Ascending aorta (tissue), 2 donors: ENCODE measurements around the gene FARP1. TPM values are rescaled to one million over a fixed set of nuclear protein-coding genes. Genes with fewer than 3 reads are reported as not detected.

Experiments used
- DNase-seq, 2 donors: peaks; one replicate each; pipeline ENCODE4 v3.0.0-alpha.2; 2019; ENCODE audit warnings: low spot score in 2 of 2
- H3K27ac ChIP-seq, 2 donors: fragments of 200-600 bp; sonication (generic); one replicate each; pipeline ENCODE4 v1.5.1; 2016 to 2017; ENCODE audit warnings: mild to moderate bottlenecking in 1 of 2
- H3K27me3 ChIP-seq: fragments of 200-600 bp; sonication (generic); one replicate; pipeline ENCODE4 v1.5.1; 2017
- H3K36me3 ChIP-seq, 2 donors: fragments of 200-600 bp; sonication (generic); one replicate each; pipeline ENCODE4 v1.5.1; 2016
- H3K4me1 ChIP-seq, 2 donors: fragments of 200-600 bp; sonication (generic); one replicate each; pipeline ENCODE4 v1.5.1; 2016 to 2017; ENCODE audit warnings: mild to moderate bottlenecking in 1 of 2
- H3K4me3 ChIP-seq, 2 donors: fragments of 200-600 bp; sonication (generic); one replicate each; pipeline ENCODE4 v1.5.1; 2016 to 2017; ENCODE audit warnings: mild to moderate bottlenecking in 1 of 2
- H3K9me3 ChIP-seq, 2 donors: fragments of 200-600 bp; sonication (generic); one replicate each; pipeline ENCODE4 v1.5.1; 2016
- intact Hi-C: fragments of 100-400 bp; cut with DNase I; formaldehyde crosslinking; loops from one replicate; pipeline ENCODE4 v1.15.1; 2023
- total RNA-seq: library from RNA; depleted of rRNA; stranded (reverse); fragments of >200 nt; gene quantifications from one replicate; pipeline ENCODE4 v1.1.0, GENCODE V29; 2016
- TF ChIP-seq, protein P1 (sequence below), 3 experiments: fragments of 200-600 bp in 2 of 3; fragments of 450-650 bp in 1 of 3; sonication (generic) in 2 of 3; IDR thresholded peaks; one replicate each; pipeline ENCODE4 v1.5.1; 2016 to 2019; ENCODE audit warnings: antibody characterized with exemption in 3 of 3, mild to moderate bottlenecking in 1 of 3, moderate library complexity in 1 of 3

The FARP1 gene
- total RNA-seq, 1 donor from 2014 or later = 80.8 TPM

- intact Hi-C loops = no loop called here
- no peak overlapping the region for H3K27ac ChIP-seq
- H3K36me3 ChIP-seq = no peaks in the 10 kb centered on the region
- no peak for DNase-seq
- no peaks in the 10 kb centered on the region for H3K9me3 ChIP-seq
- H3K4me3 ChIP-seq = no peak overlapping the region
- H3K27me3 ChIP-seq = no peaks in the 10 kb centered on the region
- TF ChIP-seq, protein P1, sequence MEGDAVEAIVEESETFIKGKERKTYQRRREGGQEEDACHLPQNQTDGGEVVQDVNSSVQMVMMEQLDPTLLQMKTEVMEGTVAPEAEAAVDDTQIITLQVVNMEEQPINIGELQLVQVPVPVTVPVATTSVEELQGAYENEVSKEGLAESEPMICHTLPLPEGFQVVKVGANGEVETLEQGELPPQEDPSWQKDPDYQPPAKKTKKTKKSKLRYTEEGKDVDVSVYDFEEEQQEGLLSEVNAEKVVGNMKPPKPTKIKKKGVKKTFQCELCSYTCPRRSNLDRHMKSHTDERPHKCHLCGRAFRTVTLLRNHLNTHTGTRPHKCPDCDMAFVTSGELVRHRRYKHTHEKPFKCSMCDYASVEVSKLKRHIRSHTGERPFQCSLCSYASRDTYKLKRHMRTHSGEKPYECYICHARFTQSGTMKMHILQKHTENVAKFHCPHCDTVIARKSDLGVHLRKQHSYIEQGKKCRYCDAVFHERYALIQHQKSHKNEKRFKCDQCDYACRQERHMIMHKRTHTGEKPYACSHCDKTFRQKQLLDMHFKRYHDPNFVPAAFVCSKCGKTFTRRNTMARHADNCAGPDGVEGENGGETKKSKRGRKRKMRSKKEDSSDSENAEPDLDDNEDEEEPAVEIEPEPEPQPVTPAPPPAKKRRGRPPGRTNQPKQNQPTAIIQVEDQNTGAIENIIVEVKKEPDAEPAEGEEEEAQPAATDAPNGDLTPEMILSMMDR (IDR thresholded peaks at IDR 0.05) = no peak
- no peaks in the 10 kb centered on the region for H3K4me1 ChIP-seq
Observed at GRCh38 chr13:98313023-98313921, 170.4 kb downstream of the FARP1 start.

- no peaks in the 10 kb centered on the region for H3K9me3 ChIP-seq
- H3K27ac ChIP-seq = no peak overlapping the region
- intact Hi-C loops = no loop called here
- TF ChIP-seq, protein P1 (IDR thresholded peaks at IDR 0.05) = no peak
- H3K36me3 ChIP-seq = no peaks in the 10 kb centered on the region
- H3K4me3 ChIP-seq = no peak overlapping the region
- DNase-seq = no peak
- H3K4me1 ChIP-seq = no peaks in the 10 kb centered on the region
- H3K27me3 ChIP-seq = no peaks in the 10 kb centered on the region
Observed at GRCh38 chr13:98313922-98314292, 171.0 kb downstream of the FARP1 start.

- TF ChIP-seq, protein P1 (IDR thresholded peaks at IDR 0.05) = no peak
- Histone ChIP-seq H3K27ac (no peak overlapping the region), H3K27me3 (no peaks in the 10 kb centered on the region)
Observed at GRCh38 chr13:98315466-98315865, 172.6 kb downstream of the FARP1 start.

DNA sequence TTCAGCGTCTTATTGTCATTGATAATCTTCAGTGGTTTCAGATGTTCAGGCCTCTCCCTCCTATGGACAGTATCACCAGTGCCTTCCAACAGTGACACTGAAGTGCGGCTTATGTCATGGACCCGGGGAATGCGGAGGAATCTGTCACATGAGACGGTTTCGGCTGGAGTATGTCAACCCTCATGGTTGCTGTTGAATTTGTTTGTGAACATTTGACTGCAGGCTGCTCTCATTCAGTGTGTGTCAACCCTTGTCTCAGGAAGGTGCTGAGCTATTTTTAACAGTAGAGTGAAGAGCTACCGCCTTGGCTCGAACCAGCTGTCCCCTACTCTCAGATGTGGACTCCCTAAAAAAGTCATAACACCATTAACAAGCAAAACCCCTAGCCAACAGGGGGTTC, 173.0 kb downstream of the FARP1 start:
- intact Hi-C loops = no loop called here
- H3K4me3 ChIP-seq = no peak overlapping the region
- H3K4me1 ChIP-seq = no peaks in the 10 kb centered on the region
- no peak overlapping the region for H3K27ac ChIP-seq
- TF ChIP-seq, protein P1 (IDR thresholded peaks at IDR 0.05) = no peak
- no peak for DNase-seq
- H3K27me3 ChIP-seq = no peaks in the 10 kb centered on the region
- no peaks in the 10 kb centered on the region for H3K36me3 ChIP-seq
- no peaks in the 10 kb centered on the region for H3K9me3 ChIP-seq

More at GRCh38 chr13:98315466-98315865, 172.6 kb downstream of the FARP1 start:
- no peak for DNase-seq
- H3K4me3 ChIP-seq = no peak overlapping the region
- no peaks in the 10 kb centered on the region for H3K4me1 ChIP-seq
- no peaks in the 10 kb centered on the region for H3K9me3 ChIP-seq
- H3K36me3 ChIP-seq = no peaks in the 10 kb centered on the region
- intact Hi-C loops = no loop called here

GRCh38 chr13:98317573-98318171, 174.8 kb downstream of the FARP1 start:
- intact Hi-C loops = no loop called here
- Histone ChIP-seq H3K27me3 (no peaks in the 10 kb centered on the region), H3K27ac (no peak overlapping the region), H3K9me3 (no peaks in the 10 kb centered on the region), H3K4me1 (no peaks in the 10 kb centered on the region), H3K36me3 (no peaks in the 10 kb centered on the region), H3K4me3 (no peak overlapping the region)
- no peak for DNase-seq
- TF ChIP-seq, protein P1 (IDR thresholded peaks at IDR 0.05) = no peak
